ENCODE data around the gene CILP2.

- TF ChIP-seq POLR2A (IDR thresholded peaks at IDR 0.05), result no peak
- TF ChIP-seq, protein P1, sequence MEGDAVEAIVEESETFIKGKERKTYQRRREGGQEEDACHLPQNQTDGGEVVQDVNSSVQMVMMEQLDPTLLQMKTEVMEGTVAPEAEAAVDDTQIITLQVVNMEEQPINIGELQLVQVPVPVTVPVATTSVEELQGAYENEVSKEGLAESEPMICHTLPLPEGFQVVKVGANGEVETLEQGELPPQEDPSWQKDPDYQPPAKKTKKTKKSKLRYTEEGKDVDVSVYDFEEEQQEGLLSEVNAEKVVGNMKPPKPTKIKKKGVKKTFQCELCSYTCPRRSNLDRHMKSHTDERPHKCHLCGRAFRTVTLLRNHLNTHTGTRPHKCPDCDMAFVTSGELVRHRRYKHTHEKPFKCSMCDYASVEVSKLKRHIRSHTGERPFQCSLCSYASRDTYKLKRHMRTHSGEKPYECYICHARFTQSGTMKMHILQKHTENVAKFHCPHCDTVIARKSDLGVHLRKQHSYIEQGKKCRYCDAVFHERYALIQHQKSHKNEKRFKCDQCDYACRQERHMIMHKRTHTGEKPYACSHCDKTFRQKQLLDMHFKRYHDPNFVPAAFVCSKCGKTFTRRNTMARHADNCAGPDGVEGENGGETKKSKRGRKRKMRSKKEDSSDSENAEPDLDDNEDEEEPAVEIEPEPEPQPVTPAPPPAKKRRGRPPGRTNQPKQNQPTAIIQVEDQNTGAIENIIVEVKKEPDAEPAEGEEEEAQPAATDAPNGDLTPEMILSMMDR (IDR thresholded peaks at IDR 0.05), result no peak
These were observed 43.3 kb downstream of the CILP2 start for GRCh38 chr19:19581391-19581790.
